GM18861 (cell line): ENCODE results near the gene PLB1.

Source experiments
- ATAC-seq: cut with Tn5 transposase; IDR thresholded peaks from one replicate; pipeline ENCODE4 v1.9.1; 2021; ENCODE audit not compliant: unreplicated experiment

The PLB1 gene

DNA sequence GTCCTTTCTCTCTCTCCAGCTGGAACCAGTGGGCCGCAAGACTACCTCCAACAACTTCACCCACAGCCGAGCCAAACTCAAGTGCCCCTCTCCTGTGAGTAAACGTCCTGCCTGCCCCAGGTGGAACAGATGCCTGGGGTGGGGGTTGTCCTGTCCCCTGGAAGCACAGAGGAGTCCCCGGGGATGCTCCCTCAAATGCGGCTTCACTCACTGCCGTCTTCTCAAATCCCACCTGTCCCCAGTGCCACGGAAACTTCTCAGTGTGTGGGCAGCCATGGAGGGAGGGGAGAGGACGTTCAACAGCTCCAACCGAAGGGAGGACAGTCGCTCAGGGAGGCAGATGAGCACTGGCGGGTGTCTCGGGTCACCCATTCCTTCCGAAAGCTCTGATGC is 145.0 kb downstream of the PLB1 start:
- no peak for ATAC-seq

DNA sequence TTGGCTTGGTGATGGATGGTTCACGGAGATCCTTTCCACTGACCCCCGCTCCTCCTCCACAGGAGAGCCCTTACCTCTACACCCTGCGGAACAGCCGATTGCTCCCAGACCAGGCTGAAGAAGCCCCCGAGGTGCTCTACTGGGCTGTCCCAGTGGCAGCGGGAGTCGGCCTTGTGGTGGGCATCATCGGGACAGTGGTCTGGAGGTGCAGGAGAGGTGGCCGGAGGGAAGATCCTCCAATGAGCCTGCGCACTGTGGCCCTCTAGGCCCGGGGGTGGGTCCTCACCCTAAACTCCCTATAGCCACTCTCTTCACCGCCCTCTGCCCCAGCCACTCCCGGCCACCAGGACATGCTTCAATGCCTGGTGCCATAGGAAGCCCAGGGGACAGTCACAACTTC is 146.9 kb downstream of the PLB1 start:
- ATAC-seq, result no peak

DNA sequence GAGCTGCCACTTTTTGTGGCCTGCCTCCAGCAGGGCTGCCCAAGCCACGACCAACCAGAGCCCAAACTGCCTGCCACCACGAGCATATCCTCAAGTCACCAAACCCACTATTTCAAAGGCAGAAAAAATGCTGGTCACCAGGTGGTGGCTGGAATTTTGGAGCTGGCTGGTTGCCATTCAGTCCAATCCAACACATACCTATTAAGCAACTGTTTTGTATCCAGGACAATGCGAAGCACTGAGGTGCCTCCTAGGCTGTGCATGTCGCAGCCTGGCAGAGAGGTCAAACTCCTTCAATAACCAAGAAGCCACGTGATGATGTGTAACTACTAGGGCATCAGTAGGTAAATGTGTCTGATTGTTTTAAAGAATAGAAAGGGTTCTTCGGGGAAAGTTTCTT is 147.5 kb downstream of the PLB1 start:
- ATAC-seq, result no peak

DNA sequence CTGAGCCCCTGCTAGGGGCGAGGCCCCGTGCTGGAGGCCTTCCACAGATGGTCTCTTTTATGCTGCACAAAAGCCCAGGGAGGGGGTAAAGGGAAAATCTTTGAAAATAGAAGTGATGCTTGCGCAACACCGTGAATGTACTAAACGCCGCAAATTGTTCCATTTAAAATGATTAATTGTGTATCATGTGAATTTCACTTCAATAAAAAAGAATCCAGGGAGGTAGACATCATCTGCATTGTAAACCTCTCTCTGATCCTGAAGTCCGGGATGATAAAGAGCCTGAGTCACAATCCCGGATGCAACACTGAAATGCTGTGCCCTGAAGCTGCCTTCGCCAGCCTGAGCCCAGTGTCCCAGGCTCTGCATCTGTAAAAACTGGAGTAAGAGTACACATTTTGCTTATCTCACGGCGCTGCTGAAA is 148.1 kb downstream of the PLB1 start:
- no peak for ATAC-seq

DNA sequence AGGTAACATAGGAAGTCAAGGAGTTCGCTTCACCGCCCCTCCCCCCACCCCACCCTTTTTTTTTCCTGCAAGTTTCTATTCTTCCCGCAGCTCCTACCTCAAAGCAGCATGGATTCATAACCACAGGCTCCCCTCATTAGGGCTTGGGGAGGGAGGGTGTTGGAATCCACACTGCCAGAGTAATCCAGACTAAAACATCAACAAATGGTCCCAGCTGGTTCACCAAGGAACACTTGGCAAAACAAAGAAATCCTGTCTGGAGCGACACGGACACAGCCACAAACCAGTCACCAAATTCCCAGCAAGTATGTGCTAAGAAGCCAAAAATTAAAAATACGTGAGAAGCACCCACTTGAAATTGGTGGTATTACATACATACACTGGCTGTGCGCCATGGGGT is 148.9 kb downstream of the PLB1 start:
- no peak for ATAC-seq

DNA sequence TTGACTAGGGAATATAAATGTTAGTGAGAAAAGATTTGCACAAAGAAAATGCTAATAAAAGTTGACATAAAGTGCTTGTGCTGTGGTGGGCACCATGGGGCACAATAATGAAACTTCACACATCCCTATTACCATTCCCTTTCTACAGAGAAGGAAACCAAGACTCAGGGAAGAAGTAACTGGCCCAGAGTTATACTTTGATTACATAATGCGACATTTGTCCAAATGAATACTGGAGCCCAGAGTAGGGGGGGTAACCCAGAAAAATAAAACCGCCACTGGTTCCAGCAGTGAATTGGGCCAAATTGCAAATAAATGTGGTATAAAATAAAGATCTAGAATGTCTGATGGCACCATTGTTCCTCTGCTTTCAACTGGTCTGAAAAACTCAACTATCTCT is 149.7 kb downstream of the PLB1 start:
- ATAC-seq, result no peak

DNA sequence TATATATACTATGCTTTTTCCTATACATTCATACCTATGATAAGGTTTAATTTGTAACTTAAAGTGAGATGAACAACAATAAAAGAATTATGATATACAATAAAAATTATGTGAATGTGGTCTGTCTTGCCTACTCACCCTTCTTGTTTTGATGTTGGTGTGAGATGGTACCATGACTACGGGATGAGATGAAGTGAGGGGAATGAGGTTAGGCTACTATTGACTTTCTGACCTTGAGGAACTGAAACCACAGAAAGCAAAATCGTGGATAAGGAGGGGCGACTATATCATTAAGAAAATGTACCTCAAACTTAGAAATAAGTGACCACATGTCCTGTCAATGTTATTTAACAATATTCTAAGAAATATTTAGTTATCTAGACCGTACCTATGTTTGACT is 151.8 kb downstream of the PLB1 start:
- ATAC-seq, result no peak

DNA sequence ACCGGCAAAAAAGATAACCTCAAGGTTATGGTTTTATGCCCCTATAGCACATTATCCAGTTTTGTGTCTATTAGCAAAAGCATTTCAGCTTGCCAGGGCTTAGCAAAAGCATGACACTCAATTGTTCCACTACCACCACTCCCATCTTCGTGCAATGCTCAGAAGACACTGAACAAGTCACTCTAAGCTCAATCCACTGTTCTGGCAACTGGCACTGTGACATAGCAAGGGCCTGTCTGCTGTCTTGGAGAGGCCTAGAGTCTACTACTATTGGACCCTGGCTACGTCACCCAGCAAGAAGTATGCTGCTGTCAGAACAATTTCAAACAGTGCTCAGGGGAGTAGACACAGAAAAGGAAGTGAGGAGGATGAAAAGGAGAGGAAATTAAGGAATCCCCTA is 152.3 kb downstream of the PLB1 start:
- ATAC-seq, result no peak

DNA sequence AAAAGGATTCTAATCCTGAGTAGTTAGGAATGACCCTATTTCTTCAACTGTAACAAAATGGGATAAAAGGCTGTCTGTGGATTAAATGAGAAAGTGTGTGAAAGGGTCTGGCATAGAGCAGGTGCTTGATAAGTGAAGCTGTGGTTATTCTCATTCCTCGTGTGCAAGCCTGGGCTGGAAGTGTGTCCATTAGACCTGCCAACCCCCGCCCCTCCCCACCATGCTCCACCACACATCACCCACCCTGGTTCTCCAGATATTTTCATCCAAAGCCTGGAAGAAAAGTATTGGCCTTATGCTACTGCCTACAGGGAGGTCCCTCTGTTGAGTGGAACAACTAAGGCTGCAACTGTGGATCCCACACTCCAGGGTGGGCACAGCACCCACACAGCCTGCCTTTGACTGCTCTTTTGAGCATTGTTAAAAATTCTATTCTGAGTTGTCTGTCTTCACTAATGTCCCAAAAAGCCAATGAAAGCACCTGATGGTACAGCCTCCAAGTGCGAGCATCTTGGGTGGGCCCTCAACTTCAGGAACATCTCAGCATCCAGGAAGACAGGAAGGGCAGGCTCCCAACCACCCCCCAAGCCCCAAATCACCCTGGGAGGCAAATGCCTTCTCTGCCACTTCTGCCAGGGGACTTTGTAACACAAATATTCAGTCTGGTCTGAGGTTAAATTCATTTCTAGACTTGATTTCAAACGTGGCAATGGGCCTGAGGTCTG is 153.0 kb downstream of the PLB1 start:
- ATAC-seq, result no peak

DNA sequence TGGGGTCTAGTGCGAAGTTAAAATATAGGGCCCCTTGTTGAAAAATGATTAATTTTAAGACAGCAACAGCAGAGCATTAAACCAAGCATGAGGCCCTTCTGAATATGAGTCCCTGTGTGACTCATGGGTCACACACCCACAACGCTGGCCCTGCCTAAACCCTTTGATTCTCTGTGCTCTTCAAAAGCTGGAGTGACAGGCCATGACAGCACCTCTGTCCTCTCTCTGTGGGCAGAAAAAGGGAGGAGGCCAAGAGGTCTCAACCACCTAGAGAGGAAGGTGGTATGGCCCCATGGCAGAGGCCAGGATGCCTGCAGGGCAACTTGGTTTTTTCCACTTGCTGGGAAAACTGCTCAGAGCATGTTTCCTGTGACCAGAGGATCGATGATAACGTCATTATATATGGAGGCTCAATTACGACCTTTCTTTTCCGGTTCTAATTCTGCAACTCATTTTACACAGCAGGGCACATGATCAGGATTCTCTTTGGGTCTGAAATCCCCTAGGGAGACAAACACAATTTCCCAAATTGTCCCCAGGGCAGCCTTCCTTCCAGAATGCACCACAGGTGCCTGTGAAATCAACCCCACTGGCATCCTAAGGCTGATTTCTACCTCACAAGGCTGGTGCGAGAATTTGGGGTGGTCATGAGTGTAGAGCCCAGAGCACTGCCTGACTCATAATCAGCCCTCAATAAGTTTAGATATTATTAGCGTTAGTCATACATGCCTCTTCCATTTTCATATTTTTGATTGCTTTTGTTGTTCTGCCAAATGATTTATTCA is 153.8 kb downstream of the PLB1 start:
- ATAC-seq, result peak; percentile 42

DNA sequence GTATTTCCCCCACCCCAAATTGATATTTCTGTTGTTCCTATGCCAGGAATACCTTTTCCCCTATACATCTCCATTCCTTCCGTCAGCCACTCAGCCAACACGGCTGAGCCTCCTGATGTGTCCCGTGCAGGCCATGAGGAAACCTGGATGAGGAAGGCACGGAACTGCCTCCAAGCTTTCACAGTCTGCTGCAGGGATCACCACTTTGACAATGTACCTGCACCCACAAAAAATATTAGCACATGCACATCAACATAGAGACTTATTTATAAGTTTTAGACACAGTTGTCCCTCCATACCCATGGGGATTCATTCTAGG is 154.4 kb downstream of the PLB1 start:
- no peak for ATAC-seq

DNA sequence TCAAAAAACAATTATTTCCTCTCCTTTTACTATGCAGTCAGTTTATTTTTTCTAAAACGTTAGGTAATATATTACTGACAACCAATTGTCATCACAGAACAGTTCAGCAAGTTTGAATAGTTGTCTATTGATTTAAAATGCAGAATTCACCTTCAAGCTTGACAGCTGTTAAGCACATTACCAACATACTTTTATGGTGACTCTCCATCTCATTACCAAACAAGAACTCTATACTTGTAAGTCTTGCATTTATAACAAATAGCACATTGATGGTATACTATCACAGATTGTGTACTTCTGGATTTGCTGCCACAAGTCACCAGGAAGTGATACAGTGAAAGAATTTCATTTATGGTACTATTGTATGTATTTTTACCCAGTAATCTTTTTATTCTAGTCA is 156.4 kb downstream of the PLB1 start:
- no peak for ATAC-seq

DNA sequence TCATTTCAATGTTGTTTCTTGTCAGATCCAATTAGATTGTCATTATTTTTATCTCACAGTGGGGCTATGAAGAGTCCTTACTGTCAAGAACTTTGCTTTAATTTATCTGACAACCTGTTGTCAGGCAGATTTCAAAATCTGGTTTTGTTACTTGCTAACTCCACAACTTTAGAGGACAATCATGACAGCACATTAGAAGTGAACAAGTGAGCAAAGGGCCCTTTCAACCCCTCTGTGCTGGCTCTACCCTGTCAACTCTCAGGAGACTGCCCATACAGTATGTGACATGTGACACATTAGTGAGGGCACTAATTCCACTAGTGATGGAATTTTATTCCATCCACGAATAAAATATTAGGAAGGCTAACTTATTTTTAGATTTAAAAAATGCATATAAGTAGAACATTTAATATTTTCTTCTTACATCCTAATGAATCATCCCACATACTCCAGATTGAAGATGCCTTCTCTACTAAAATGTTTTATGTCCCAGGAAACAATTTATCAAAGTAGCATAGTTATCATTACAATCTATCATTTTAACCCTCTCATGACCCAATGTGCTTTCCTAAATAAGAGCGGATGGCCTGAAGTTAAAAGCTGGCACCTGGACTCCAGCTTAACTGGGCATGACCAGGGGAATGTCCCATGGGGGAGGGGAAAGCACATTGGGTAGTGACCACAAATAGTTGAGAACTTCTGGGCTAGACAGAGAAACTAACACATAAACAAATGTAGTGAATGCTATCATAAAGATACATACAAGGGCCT is 158.2 kb downstream of the PLB1 start:
- ATAC-seq, result no peak

DNA sequence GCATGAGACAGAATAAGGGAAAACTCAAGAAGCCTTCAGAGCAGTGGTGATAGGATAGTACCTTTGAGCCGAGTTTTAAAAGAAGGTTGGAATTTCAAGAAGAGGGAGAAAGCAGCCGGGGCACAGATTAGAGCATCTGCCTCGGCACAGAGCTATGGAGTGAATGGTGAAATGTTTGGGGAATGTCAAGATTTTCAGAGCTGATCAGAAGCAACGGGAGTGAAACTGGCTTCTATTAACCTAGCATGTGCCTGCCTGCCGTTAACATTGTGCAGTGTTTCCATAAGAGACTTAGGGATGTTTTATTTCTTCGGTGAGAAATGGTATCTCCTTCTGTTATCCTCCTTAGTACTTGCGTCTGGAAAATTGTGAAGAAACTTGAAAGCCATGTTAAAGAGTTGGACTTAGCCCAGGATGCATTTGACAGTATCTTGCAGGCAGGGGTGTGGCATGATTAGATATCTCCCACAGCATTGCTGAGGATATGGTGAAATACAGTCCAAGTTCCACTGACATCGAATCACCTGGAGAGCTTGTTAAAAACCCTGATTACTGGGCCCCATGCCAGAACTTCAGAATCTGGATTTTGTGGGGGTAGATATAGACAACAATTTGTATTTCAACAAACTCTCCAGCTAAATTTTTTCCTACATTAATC is 158.9 kb downstream of the PLB1 start:
- no peak for ATAC-seq

DNA sequence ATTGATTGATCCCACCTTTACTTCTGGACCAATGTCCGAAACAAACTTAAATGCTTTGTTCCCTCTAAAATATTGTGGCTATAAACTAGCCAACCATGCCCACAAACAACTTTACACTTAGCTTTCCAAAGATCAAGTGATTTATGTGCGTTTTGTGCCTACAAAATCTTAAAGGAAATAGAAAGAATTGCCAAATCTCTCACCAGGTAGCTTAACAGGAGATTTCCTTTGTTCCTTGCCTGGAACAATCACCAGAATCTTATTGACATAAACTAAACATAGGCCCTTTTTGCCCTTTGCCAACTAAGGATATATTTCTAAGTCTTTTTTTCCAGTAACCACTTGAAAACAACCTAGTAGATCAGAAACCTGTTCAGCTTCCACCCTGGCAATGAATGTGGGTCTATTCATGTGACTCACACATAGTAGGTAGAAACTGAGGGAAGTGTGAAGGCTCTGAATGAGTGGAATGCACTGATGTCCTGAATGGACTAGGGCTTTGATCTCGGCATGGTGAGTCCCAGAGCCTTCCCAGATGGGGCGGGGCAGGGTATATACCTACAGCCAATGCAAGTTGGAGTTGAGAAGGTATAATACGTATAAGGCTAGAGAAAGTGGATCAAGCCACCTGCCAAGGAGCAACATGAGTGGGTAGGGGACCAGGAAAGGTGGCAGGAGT is 161.2 kb downstream of the PLB1 start:
- no peak for ATAC-seq

DNA sequence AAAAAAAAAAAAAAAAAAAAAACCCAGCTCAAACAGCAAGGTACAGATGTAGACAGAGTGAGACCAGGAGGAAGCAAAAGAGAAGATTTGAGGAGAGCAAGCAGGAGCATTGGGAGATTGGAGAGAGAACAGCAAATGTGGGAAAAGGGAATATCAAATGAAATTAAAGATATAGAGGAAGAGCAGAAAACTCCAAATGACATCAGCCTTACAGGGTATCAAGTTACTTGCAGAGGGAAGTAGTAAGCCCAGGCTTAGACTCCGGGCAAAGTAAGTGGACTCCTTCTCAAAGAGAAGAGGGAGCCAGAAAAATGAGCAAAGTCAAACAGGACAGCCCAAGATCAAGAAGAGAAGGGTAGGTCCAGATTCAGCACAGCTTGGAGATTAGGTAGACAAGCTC is 162.5 kb downstream of the PLB1 start:
- no peak for ATAC-seq

DNA sequence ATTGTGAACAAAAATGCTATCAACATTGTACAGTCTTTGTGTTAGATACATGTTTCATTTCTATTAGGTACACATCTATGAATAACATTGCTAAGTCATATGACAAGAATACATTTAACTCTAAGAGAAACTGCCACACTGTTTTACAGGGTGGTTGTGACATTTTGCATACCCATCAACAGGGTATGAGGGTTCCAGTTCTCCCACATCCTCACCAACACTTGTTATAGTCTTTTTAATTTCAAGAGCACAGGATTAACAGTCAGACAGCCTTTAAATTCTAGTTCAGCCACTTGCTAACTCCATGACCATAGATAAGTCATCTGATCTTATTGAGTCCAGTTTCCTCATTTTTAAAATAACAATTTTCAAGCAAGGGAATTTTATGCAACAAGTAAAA is 163.3 kb downstream of the PLB1 start:
- ATAC-seq, result no peak

DNA sequence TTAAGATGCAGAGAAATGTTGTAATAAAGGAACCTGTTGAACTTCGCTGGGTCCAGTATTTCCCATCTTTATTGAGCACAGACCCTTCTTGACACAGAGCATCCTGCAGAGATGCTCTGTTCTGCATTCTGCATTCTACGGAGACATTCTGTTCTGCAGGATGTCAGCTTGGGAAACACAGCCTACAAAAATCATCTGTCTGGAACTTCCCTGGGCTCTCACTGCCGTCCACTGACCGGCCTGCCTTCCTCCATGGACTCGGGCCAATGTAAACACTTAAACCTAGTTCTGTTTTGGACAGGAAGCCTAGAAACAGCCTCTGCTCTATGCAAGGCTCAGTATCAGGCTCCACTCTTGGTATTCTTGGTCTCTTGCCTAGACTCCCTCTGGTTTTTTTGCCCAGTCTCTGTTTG is 165.7 kb downstream of the PLB1 start:
- ATAC-seq, result no peak

DNA sequence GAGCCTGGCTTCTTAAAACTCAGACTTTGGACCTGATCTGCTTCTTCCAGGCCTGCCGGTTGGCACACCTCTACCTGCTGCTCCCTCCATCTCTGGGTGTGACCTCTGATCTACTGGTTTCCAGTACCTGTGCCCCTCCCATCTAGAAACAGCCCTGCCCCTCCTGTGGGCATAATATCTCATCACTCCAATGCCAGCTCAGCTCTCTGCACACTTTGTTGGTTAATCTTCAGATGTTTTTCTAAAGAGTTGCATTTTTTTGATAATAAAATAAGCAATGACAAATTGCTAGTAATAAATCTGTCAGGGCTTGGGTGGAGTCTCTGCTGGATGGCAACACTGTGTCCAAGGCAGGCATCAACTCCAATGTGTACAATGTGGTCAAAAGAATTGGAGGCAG is 166.2 kb downstream of the PLB1 start:
- no peak for ATAC-seq

DNA sequence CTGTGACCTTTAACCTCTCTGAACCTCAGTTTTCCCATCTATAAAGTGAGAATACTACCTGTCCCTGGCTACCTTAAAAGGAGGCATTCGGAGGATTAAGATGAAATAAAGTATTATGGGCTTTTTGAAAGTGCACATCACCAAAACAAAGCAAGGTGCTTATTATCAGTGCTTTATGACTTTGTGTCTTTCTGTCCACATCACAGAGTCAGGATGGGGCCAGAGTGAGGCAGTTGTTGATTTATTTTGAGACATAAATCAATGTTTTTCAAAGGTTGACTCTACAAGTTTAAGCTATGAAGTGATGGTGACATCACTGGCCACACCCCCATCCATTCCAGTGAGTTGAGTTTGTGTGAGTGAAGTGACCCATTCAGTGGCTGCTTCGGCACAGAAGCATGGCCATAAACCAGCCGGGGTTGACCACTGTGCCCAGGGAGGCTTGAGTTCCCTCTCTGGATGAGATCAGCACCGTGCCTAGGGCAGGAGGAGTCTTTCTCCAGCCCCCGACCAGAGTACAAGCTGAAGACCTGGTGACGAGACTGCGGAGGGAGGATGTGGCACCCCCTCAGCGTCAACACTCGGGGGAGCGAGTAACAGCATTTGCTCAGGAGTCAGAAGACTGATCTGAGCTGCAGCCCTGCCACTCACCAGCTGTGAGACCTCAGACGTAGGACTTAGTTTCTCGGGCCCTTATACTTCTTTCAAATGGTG is 166.8 kb downstream of the PLB1 start:
- ATAC-seq, result no peak
